C4-2B (cell line): Measurements from ENCODE around the gene PSMB8.
"Not testable (repeated sequence)": the region's sequence is repeated elsewhere in the genome, so short reads cannot be mapped to it uniquely, and the experiment has no call there.

Source experiments
- H3K27ac ChIP-seq: fragments of 450-650 bp; 2 replicates; pipeline ENCODE4 v1.5.1; 2017
- ZFX ChIP-seq: fragments of 450-650 bp; IDR thresholded peaks from 2 replicates; pipeline ENCODE4 v1.6.1; 2017
- TF ChIP-seq, protein P1 (sequence below): fragments of 450-650 bp; conservative IDR thresholded peaks from 2 replicates; pipeline ENCODE4 v1.5.1; 2017; ENCODE audit warnings: mild to moderate bottlenecking

The PSMB8 gene

DNA sequence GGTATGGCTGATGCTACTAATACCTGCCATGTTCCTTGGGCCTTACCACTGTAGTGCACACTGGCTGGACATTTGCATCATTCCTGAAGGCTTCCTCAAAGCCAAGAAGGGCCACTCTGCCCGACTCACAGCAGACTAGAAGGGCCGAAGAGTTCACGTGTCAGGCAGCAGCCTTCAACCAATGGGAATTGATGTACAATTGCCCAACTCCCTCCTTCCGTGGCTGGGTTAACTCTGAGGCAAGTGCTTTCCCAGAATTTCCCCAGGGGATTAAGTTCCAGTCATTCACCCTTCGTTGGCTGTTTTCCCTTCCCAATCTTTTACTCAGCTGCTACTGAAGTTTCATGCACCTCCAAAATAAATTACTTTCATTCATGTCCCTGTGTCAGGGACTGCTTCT, 39.9 kb upstream of the PSMB8 start:
- no peak for TF ChIP-seq ZFX
- TF ChIP-seq, protein P1, sequence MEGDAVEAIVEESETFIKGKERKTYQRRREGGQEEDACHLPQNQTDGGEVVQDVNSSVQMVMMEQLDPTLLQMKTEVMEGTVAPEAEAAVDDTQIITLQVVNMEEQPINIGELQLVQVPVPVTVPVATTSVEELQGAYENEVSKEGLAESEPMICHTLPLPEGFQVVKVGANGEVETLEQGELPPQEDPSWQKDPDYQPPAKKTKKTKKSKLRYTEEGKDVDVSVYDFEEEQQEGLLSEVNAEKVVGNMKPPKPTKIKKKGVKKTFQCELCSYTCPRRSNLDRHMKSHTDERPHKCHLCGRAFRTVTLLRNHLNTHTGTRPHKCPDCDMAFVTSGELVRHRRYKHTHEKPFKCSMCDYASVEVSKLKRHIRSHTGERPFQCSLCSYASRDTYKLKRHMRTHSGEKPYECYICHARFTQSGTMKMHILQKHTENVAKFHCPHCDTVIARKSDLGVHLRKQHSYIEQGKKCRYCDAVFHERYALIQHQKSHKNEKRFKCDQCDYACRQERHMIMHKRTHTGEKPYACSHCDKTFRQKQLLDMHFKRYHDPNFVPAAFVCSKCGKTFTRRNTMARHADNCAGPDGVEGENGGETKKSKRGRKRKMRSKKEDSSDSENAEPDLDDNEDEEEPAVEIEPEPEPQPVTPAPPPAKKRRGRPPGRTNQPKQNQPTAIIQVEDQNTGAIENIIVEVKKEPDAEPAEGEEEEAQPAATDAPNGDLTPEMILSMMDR = no peak
- no peak overlapping the region for H3K27ac ChIP-seq

DNA sequence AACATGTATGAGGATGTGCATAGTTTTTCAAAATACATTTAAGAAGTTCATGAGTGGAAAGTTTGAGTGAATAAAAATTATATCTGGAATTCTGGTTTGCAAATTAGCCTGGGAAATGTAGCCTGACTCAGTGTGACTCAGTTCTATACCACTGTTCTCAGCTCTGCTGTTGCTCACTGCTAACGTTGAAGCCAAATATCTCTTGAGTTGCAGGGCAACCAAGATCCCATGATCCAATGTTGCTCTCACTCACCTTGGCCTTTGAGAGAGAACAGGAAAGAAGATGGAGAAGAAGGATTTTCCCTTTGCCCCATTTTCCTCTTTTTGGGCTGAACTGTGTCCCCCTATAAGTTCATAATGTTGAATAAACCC, 39.0 kb upstream of the PSMB8 start:
- TF ChIP-seq, protein P1 = no peak
- TF ChIP-seq ZFX = no peak
- no peak overlapping the region for H3K27ac ChIP-seq

DNA sequence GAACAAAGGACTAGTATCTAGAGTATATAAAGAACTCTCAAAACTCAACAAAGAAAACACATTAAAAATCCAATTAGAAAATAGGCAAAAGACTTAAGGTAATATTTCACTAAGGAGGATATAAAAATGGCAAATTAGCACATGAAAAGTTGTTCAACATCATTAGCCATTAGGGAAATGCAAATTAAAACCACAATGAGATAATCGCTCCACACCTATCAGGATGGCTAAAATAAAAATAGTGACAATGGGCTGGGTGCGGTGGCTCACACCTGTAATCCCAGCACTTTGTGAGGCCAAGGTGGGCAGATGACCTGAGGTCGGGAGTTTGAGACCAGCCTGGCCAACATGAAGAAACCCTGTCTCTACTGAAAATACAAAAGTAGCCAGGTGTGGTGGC, 37.1 kb upstream of the PSMB8 start:
- not testable (repeated sequence) for H3K27ac ChIP-seq

DNA sequence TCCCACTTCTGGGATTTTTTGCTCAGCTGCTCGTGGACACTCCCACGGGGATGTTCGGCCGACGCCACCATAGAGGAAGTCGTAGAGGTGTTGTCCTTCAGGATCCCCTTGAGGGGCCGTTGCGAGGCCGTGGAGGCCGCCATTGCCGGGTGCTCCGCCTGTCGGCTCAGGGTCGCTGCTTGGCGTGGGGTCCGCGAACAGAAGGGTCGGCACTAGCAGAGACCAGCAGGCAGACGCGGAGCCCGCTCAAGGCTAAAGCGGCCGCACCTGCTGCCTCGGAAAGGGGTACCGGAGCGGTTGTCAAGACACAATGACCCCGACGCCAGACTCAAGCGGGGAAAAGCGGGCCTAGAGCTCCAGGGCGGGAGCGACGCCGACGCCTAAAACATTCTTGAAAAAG, 35.8 kb upstream of the PSMB8 start:
- no peak overlapping the region for H3K27ac ChIP-seq
- TF ChIP-seq ZFX = no peak
- TF ChIP-seq, protein P1 = no peak

DNA sequence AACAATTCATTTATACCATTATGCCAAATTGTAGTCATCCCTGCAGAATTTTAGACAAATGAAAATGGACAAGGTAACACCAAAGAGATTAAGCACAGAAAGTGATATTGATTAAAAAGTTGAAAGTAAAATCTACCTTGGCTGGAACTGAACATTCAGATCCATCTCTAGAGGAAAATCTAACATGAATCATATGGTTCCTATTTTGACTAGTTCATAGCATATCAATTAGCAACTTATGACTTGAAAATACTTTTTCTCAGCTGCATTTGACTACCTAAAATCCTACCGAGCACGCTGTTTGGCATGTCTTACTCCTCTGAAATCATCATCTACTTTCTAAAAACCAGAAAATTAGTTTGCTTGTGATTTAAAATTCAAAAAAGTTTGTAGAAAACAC, 32.8 kb upstream of the PSMB8 start:
- no peak overlapping the region for H3K27ac ChIP-seq
- TF ChIP-seq, protein P1 = no peak
- TF ChIP-seq ZFX = no peak

DNA sequence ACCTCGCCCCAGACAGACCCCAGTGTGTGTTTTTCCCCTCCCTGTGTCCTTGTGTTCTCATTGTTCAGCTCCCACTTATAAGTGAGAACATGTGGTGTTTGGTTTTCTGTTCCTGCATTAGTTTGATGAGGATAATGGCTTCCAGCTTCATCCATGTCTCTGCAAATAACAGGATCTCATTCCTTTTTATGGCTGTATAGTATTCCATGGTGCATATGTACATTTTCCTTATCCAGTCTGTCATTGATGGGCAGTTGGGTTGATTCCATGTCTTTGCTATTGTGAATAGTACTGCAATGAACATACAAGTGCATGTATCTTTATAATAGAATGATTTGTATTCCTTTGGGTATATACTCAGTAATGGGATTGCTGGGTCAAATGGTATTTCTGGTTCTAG, 30.1 kb upstream of the PSMB8 start:
- not testable (repeated sequence) for H3K27ac ChIP-seq

DNA sequence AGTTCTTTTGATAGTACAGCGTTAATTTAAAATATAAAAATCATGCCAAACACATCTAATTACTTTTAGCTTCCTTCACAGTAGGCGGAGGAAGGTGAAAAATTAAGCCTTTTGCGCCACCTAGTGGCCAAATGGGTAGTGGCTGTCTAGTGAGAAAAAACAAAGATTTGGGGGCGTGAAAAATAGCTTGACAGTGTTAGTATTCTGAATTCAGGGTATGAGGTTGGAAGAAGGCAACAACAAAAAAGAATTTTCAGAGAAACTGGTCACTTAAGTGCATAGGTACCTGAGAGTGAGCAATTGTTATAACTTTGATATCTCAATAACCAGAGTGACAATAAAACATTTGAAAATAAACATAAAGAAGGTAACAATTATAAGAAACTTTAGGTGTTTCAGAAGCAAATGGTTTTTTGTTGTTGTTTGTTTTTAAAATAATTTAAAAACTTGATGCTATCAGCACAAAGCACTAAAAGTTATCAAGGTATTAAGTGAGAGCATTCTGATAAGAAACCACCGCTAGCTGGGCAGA, 24.5 kb upstream of the PSMB8 start:
- H3K27ac ChIP-seq = no peak overlapping the region
- no peak for TF ChIP-seq ZFX
- TF ChIP-seq, protein P1 = peak; percentile 95

DNA sequence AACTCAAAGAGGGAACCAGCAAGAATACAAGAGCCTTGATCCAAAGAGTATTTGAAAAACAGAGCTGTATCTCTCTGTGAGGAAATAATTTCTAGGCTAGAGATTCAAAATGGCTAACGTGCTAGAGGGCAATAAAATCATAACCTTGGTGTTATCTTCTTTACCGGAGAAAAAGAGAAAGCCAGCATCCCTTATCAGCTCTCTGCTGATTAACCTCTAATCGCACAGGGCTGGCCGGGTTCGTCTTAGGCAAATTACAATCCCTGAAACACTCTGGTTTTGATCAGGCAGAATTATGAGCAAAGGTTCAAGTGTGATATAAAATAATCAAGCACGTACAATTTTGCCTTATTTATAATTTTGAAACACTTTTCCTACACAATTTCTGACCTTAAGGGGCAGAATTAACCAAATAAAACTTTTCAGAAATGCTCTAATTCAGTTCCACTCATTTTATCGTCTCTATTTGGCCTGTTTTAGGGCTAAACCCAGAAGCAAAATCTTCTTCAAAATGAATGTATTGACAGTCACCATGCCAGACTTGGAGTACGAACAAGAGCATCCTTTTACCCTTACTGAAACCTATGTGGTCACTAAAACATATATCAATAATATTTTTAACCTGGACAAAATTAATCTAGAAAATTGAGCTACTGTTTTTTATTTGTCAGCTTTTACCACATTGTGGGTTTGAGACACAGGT, 23.9 kb upstream of the PSMB8 start:
- no peak for TF ChIP-seq ZFX
- TF ChIP-seq, protein P1 = no peak
- H3K27ac ChIP-seq = no peak overlapping the region
